A549 treated with AZD9567 at 1 μM for 4 hours (cell line): ENCODE results near the gene NOC4L. TPM values are rescaled to one million over a fixed set of nuclear protein-coding genes. Genes with fewer than 3 reads are reported as not detected.

Source experiments
- total RNA-seq: library from RNA; stranded (reverse); fragments of 200-300 nt; extraction: Qiagen RNA extraction; gene quantifications from 5 replicates; pipeline ENCODE4 v1.2.3, GENCODE V29; 2022; ENCODE audit not compliant: insufficient read depth

The NOC4L gene
- total RNA-seq, result 47.7 to 66.1 TPM (median 59.7 TPM) in 5 replicates

DNA sequence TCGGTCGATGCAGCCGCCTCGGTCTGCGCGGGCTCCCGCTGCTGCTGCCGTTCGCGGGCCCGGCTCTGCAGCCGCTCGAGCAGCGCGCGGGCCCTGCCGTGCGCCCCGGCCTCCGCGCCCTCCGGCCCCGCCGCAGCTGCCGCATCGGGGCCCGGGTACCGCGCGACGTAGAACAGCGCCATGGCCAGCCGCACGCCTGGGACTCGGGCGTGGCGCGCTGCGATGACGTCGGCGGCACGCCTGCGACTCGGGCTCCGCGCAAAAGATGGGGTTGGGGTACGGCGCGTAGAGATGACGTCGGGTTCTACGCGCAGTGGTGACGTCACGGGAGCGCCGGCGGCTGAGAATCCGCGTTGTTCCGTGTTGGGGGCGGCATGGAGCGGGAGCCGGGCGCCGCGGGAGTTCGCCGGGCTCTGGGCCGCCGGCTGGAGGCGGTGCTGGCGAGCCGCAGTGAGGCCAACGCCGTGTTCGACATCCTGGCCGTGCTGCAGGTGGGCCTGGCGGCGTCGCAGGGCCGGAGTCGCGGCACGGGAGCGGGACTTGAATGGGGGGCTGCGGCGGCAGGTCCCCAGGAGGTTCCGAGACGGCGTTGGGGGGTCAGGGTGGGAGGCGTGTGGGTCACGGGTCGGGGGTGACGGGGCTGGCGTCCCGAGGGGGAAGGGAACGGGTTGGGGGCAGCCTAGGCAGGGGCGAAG lies at the start of gene NOC4L, which contains the start of gene DDX51:
TSS of gene NOC4L (plus strand) at position 343 of the 695 bp plus-strand sequence. CDS start at position 375, 32 bp downstream.
TSS of gene DDX51 (minus strand) at position 205 of the 695 bp plus-strand sequence. CDS start at position 182, 23 bp downstream.

Other genes with a start within 250 kb of the NOC4L start
- 13.3 to 29.3 TPM (median 28.9 TPM) in 5 replicates for gene ULK1, start 249.8 kb upstream of the NOC4L start, total RNA-seq
- 64.8 to 80.1 TPM (median 77.5 TPM) in 5 replicates for gene PUS1, start 215.2 kb upstream of the NOC4L start, total RNA-seq
- 22.4 to 26.7 TPM (median 24.7 TPM) in 5 replicates for gene EP400, start 194.5 kb upstream of the NOC4L start, total RNA-seq
- gene DDX51, start 138 bp upstream of the NOC4L start, total RNA-seq, result 29.7 to 36.4 TPM (median 32.0 TPM) in 5 replicates
- gene GALNT9, start 185.1 kb downstream of the NOC4L start, total RNA-seq, result 3.6 to 6.0 TPM (median 4.2 TPM) in 5 replicates